ENCODE data around the gene PCDH15.

Gene PCDH15

GRCh38 chr10:53839440-53840039 is 961.5 kb downstream of the PCDH15 start:
- no peak for DNase-seq
- intact Hi-C loops (cut with DNase I): loop anchor here (5.0 kb wide), 1 partner anchor 563 kb away; no protein-coding TSS in a partner anchor

GRCh38 chr10:53836638-53837037 is 964.4 kb downstream of the PCDH15 start:
- DNase-seq: no peak
- intact Hi-C loops (cut with DNase I): loop anchor here (5.0 kb wide), 1 partner anchor 566 kb away; no protein-coding TSS in a partner anchor

- intact Hi-C loops (cut with DNase I): no loop called here
- DNase-seq: no peak
These were observed 967.1 kb downstream of the PCDH15 start for GRCh38 chr10:53833908-53834307.

- intact Hi-C loops (cut with DNase I): no loop called here
- no peak for DNase-seq
These were observed 973.8 kb downstream of the PCDH15 start for GRCh38 chr10:53827261-53827660.

GRCh38 chr10:53808677-53809372 is 992.2 kb downstream of the PCDH15 start:
- intact Hi-C loops (cut with DNase I): no loop called here
- no peak for DNase-seq

GRCh38 chr10:53786236-53786900 is 1014.7 kb downstream of the PCDH15 start:
- intact Hi-C loops (cut with DNase I): no loop called here
- no peak for DNase-seq

GRCh38 chr10:53771701-53772100 is 1029.3 kb downstream of the PCDH15 start:
- DNase-seq: no peak
- intact Hi-C loops (cut with DNase I): no loop called here

- DNase-seq: no peak
- intact Hi-C loops (cut with DNase I): no loop called here
These were observed 1030.1 kb downstream of the PCDH15 start for GRCh38 chr10:53770903-53771302.

GRCh38 chr10:53765311-53765710 is 1035.7 kb downstream of the PCDH15 start:
- intact Hi-C loops (cut with DNase I): no loop called here

GRCh38 chr10:53754596-53755250 is 1046.3 kb downstream of the PCDH15 start:
- DNase-seq: no peak
- intact Hi-C loops (cut with DNase I): no loop called here

More at GRCh38 chr10:53765311-53765710, 1035.7 kb downstream of the PCDH15 start:
- DNase-seq: no peak
